GM19238 (cell line): ENCODE measurements around the gene HM13.
"Not testable (repeated sequence)": the region's sequence is repeated elsewhere in the genome, so short reads cannot be mapped to it uniquely, and the experiment has no call there.

Experiments used
- DNase-seq: peaks from one replicate; pipeline ENCODE4 v3.0.0; 2011; ENCODE audit warnings: low spot score; ENCODE audit not compliant: insufficient read length

HM13 gene

GRCh38 chr20:31542963-31543362 is 28.7 kb downstream of the HM13 start:
- DNase-seq = no peak

DNA sequence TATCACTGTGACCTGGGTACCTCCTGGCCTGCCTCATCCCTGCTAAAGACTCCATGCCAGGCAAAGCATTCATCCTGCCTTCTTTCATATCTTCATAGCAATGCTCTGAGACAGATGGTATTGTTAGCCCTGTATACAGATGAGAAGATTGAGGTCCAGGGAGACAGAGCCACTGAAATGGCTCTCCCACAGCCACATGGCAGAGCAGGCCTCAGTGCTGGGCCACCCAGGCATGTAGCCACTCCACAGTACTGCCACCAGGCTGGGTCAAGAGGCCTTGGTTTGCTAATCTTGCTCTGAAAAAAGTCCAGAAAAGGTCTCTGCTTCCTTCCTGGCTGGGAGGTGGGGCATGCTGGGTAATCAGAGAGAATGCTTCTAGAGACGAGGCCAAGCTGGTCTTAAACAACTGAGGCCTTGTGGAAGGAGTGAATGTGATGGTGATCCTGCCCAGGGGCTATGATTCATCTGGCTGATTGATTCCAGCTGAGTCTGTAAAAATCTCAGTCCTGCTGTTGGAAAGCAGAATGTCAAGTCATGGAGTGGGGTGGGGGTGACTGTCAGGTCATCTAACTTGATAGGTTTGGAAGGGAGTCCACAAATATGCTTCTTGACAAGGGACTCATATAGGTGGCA is 29.8 kb downstream of the HM13 start:
- no peak for DNase-seq

GRCh38 chr20:31544600-31544999 is 30.4 kb downstream of the HM13 start:
- no peak for DNase-seq

DNA sequence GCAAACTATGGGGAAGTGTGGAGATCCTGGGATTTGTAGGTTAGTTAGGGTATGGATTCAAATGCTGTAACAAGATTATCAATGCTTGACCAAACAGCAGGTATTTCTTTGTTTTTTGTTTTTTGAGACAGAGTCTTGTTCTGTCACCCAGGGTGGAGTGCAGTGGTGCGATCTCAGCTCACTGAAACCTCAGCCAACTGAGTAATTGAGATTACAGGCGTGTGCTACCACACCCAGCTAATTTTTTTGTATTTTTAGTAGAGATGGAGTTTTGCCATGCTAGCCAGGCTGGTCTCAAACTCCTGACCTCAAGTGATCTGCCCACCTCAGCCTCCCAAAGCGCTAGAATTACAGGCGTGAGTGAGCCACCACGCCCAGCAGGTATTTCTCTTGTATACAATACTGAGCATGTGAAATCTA is 31.4 kb downstream of the HM13 start:
- not testable (repeated sequence) for DNase-seq

DNA sequence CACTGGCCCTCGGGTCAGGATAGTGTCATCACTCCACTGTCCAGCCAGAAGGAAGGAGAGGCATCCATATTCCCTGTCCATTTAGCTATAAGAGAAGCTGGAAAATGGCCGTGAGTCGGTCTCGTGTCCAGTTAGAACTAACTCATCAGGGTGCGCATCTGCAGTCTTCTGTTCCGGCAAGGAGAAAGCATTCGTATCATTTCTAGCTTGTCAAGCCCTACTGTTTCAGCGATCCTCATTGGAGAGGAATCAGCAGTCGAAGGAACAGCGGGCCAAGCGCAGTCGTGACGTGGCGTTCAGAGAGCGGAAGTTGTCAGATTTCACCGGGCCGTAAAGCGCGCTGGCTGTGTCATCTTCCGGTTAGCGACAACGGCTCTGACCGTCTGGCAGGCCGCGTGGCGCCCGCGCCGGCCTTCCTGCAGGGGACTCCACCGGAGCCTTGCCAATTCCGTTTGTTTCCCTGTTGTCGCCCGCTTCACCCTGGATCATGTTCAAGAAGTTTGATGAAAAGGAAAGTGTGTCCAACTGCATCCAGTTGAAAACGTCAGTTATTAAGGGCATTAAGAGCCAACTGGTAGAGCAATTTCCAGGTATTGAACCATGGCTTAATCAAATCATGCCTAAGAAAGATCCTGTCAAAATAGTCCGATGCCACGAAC is 32.9 kb downstream of the HM13 start:
- DNase-seq = peak; percentile 53

GRCh38 chr20:31547720-31548298 is 33.6 kb downstream of the HM13 start:
- no peak for DNase-seq

GRCh38 chr20:31548820-31549512 is 34.7 kb downstream of the HM13 start:
- DNase-seq = no peak

DNA sequence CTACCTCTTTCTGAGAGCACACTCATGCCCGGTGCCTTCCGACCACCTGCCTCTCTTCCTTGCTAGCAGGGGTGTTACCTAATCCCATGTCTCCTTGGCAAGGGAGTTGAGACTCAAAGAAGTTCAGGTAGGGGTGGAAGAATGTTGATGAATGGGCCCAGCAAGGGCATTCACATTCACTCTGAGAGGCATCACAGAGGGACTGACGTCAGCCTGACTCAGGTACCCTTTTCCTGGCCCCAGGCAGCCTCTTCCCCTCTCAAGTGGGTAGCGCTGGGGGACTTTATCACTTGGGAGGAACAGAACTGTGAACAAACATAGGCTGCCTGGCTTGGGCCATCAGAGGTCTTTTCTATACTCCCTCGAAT is 35.3 kb downstream of the HM13 start:
- no peak for DNase-seq

GRCh38 chr20:31550099-31550498 is 35.9 kb downstream of the HM13 start:
- DNase-seq = no peak

DNA sequence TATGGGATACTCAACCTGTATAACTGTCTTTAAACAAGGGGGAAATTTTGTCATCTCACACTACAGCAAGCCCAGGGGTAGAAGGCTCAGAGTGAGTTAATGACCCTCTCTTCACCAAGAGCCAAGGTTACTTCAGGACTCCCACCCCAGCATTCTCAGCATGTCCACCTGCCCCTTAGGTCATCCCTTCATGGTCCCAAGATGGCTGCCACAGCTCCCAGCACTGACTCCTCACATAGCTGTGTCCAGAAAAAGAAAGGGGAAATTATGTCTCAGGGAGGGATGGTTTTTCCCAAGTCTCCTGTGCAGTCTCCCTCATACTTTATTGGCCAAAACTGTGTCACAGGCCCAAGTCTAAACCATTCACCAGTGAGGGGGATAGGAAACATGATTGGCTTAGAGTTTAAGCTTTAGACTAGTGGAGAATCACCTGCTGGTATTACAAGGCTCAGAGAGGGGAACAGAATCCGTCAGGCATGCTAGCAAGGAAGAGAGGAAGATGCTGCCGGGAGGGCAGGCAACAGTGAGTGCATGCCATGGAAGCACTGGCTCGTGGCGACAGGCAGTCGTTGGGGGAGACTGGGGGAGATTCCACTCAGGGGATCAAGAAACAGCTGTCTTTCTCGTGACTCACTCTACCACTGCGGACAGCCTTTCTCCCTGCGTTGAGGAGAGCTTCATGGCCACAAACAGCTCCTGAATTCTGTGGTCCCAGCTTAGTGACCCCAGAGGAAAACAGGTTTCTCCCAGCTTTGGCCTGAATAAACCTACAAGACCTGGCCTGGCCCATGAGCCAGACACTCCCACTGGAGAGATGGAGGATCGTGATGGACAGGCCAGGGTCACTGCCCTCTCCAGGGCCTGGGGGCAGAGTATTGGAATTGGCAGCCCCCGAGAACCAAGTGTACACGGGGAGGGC is 37.2 kb downstream of the HM13 start:
- DNase-seq = no peak

DNA sequence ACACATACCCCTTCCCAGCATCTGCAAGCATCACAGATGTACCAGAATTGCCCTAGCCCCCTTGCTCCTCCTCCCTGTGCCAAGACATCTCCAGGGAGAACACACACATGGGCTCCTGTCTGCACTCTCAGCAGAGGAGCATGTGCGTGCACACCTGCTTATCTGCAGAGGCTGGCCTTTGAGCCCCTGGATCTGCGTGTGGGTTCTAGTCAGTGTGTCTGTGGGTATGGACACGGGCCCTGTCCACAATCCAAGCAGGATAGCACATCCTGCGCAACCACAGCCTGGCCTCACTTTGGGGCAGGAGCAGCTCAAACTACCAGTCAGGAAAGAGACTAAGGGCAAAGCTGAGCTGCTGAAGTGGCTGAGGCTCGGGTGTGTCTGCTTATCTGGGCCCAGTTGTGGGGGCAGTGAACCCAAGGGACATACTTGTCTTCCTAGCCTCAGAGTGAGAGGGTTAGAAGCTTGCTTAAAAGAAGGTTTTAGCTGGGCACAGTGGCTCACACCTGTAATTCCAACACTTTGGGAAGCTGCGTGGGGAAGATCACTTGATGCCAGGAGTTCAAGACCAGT is 41.0 kb downstream of the HM13 start:
- DNase-seq = no peak

DNA sequence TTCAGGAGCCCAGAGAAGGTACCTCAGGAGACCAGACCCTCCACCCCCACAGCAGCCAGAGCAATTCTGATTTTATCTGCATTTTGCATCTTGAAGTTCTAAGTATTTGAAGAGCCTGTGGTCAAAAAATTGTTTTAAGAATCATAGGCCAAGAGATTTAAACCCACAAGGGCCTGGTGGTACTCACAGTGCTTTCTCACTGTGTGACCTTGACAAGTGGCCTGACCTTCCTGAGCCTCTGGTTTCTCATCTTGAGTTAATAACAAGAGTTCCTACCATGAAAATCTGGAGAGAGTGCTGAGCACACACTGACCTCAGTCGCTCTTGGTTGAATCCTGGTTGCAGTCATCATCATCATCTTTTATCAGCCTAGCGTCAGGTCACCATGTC is 45.5 kb downstream of the HM13 start:
- DNase-seq = no peak

- DNase-seq = peak; percentile 30
These were observed 46.0 kb downstream of the HM13 start for GRCh38 chr20:31560094-31560745.

GRCh38 chr20:31560746-31561598 is 46.7 kb downstream of the HM13 start:
- no peak for DNase-seq

- no peak for DNase-seq
These were observed 48.0 kb downstream of the HM13 start for GRCh38 chr20:31562241-31562640.

DNA sequence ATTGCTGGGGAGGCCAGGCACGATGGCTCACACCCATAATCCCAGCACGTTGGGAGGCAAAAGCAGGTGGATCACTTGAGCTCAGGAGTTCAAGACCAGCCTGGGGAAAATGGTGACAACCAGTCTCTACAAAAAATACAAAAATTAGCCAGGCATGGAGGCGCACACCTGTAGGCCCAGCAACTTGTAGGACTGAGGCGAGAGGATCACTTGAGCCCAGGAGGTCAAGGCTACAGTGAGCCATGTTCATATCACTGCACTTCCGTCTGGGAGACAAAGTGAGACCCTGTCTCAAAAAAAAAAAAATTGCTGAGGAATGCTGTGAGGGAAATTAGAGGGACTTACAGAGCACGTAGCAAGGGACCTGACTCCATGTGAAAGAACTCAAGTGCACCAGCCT is 50.0 kb downstream of the HM13 start:
- no peak for DNase-seq

DNA sequence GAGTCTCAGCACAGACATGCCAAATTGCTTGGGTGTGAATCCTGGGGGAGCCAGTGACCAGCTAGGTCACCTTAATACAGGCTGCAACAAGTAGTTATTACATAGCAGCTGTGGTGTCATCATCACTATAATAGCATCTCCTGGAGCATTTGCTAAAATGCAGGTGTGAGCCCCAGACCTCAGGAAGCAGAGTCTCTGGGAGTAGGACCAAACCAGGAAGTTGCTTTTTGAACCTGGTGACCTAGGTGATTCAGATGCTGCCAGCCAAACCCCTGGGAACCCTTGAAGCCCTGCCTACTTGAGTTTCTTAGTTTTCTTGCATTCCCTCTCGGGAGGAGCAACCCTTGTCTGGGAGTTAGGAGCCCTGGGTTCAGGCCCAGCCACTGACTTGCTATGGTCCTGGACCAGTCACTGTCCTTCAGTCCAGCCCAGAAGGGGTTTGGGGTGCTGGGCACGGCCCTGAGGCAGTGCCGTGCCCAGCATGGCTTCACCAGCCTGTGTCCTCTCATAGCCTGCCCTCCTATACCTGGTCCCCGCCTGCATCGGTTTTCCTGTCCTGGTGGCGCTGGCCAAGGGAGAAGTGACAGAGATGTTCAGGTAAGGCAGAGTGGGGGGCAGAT is 51.6 kb downstream of the HM13 start:
- no peak for DNase-seq

- no peak for DNase-seq
These were observed 52.0 kb downstream of the HM13 start for GRCh38 chr20:31566319-31566657.

GRCh38 chr20:31566658-31567379 is 52.6 kb downstream of the HM13 start:
- no peak for DNase-seq
